ENCODE data around the gene HERPUD2.
"Not testable (repeated sequence)": the region's sequence is repeated elsewhere in the genome, so short reads cannot be mapped to it uniquely, and the experiment has no call there.

HERPUD2 gene

DNA sequence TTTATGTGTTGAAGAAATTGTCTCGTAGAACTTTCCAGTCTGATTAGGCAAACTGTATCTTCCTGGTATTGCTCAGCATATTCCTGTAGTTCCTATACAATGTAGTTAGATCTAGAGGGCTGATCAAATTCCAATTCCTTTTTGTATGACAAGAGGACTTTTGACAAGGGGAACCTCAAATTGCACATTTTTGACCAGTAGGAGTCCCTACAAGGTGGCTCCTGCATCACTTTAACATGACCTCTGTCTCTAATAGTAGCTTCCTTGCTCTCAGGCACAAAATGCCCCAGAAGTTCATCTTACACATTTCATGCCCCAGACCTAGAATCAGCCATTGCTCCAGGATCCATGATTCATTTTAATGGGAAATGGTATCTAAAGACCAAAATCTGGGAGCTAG, 18.7 kb downstream of the HERPUD2 start:
- no peak for DNase-seq

GRCh38 chr7:35670856-35671569, 23.9 kb downstream of the HERPUD2 start:
- DNase-seq: no peak

GRCh38 chr7:35660411-35660810, 34.5 kb downstream of the HERPUD2 start:
- not testable (repeated sequence) for DNase-seq

- no peak for DNase-seq
Measured at GRCh38 chr7:35658606-35659201, 36.2 kb downstream of the HERPUD2 start.

GRCh38 chr7:35657125-35657524, 37.8 kb downstream of the HERPUD2 start:
- DNase-seq: no peak

DNA sequence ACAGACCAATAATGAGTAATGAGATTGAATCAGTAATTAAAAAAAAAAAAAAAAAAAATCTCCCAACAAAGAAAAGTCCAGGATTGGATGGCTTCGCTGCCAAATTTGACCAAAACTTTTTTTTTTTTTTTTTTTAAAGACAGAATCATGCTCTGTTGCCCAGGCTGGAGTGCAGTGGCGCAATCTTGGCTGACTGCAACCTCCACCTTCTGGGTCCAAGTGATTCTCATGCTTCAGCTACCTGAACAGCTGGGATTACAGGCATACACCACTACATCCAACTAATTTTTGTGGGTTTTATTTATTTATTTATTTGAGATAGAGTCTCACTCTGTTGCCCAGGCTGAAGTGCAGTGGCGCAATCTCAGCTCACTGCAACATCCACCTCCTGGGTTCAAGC, 40.4 kb downstream of the HERPUD2 start:
- not testable (repeated sequence) for DNase-seq

GRCh38 chr7:35652124-35652523, 42.8 kb downstream of the HERPUD2 start:
- DNase-seq: no peak

- no peak for DNase-seq
Measured at GRCh38 chr7:35650751-35651150, 44.2 kb downstream of the HERPUD2 start.

DNA sequence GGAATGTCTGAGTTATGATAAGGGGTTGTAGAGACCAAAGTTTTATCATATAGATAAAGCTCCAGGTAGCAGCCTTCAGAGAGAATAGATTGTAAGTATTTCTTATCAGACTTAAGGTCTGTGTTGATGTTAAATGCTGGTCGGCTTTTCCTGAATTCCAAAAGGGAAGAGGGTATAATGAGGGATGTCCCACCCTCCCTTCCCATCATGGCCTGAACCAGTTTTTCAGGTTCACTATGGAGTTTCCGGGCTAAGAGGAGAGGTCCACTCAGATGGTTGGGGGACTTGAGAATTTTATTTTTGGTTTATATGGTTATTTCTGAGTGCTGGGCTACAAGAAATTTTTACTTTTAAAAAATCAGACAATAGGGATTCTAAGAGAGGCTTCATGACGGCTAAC, 45.2 kb downstream of the HERPUD2 start:
- DNase-seq: no peak

- DNase-seq: no peak
Measured at GRCh38 chr7:35648367-35648766, 46.6 kb downstream of the HERPUD2 start.

DNA sequence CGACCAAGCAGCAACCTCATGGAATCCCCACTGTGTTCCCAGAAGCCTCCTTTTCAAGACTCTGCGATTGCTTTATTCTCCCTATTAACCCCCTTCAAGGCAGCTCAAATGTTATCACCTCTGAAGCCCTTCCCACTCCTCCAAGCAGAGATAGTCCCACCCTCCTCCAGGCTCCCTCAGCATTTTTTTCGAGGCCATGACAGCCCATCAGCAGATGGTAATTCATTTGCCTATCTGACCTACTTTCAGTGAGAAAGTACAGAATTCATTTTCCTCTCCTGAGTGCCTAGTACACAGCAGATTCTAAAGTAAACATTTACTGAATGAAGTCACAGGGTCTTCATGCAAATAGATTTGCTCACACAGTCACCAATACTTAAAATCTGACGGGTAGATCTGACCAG, 47.8 kb downstream of the HERPUD2 start:
- DNase-seq: no peak

- no peak for DNase-seq
Measured at GRCh38 chr7:35646289-35647023, 48.5 kb downstream of the HERPUD2 start.

GRCh38 chr7:35645691-35646090, 49.2 kb downstream of the HERPUD2 start:
- DNase-seq: no peak

DNA sequence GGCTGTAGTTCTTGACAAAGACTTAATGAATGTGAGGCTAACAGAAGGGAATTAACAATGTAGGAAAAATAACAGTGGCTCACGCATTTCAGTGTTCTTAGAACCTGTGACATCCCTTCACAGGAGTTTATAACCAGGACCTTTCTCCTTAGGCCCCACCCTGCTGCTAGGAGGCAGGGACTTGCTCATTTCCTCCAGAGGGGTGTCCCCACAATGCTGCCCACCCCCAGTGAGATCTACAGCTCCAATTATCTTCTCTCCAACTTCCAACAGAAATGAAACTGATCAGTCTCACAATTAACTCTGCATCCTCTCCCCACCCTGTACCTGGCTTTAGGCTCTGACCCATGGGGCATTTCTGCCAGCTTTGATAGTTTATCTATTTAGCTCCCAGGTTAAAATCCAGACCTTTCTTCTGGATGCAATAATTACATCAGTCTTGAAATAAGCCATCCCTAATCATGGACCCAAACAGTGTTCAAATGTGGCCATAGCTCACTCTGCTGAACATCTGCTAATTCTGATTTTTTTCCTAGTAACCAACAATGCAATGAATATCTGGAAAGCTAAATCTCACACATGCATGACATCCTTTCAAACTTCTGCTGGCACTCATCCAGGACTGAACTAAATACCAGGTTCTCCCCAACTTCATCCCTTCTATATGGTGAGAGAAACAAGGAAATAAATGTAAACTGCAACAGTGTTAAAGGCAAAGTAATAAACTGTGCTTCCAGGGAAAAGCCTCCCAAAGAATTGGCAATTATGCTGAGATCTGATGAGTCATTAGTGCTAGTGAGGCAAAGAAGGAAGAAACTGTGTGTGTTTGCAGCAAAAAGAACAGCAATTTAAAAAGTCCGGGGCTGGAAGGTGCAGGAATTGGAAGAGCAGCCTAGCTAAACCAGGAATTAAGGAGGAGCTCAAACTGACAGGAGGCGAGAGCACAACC, 64.6 kb downstream of the HERPUD2 start:
- DNase-seq: no peak

DNA sequence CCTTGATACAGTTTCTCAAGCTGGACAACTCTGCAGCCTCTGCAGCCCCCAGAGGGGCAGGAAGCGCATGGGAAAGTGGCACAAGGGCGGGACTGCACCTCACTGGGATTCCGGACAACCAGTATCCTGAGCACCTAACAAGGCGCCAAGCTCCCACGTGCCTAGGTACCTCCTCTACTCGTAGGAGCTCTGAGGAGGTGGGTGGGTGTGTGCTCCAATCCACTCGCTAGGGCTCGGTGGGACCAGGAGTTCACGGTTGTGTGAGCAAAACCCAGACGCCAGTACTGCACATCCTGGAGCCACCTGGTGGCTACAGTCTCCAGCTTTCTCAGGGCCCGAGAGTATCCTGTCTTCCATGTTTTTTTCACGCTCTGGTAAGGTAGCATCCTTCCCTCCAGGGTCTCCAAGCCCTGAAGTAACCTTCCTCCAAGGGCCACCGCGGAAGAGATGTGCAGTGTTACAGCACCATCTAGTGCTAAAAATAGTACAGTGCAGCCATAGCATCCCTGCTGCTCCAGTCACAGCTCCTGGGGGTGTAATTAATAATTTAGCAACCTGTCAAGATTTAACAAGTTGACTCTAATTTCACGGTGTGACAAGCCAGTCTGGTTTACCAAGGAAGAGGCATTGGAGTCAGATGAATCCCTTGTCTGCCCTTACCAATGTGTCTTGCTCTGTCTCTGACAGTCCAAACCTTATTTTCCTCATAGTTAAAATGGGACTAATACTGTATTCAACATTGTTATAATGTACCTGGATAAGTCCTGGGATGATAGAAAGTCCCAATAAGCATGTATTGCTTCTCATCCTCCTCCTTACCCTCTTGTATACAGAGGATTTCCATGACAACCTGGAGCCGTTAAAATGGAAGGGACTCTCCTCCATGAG, 70.4 kb downstream of the HERPUD2 start:
- peak; percentile 43 for DNase-seq

DNA sequence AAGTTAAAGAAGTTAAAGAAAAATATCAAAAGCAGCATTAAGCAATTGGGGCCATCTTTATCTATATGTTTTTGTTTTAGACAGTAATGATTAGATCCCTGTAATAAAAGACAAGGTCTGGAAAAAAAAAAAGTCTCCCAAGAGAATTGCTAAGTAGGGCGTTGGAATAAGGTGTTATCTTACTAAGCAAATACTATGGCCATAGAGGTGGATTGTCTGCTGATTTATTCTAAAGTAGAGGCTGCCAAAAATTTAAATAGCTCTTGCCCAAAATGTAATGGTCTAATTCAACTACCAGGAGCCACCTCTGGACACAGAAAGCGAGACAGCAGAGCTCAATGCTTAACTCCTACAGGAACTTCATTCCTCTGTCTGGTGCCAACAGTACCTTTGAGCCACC, 71.6 kb downstream of the HERPUD2 start:
- DNase-seq: no peak

DNA sequence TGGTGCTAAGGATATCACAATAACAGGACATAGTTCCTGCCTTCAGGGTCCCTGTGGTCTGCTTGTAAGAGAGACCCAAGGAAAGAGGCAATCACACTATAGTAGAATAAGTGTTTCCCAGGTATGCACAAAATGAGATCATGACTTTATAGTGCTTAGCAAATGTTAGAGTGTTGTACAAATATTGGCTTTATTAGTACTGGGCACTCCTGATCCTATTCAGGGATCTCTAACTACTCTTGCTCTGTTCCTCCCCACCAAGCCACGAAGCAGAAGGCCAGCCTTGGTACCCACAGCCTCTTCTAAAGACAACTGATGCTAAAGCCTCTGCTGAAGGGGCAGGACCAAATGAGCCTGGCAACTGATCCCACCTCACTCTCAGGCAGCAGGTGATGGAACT, 75.1 kb downstream of the HERPUD2 start:
- DNase-seq: no peak

DNA sequence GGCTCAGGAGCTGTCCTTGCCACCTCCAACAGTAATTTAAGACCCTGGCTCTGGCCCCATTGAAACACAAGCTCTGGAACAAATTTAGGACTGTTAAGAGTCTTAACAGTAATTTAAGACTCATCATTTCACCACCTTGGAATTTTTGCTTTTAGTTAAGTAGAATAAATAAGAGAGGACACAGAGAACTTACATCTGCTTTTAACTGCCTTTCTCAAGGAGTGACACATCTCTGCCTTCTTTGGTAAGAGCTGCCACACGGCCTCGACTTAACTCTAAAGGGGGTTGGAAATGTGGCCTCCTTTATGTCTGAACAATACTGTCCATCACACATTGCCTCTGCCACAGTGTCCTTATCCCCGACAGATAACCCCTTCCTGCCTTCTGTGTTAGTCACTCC, 77.9 kb downstream of the HERPUD2 start:
- DNase-seq: no peak

GRCh38 chr7:35613150-35613549, 81.8 kb downstream of the HERPUD2 start:
- DNase-seq: no peak

DNA sequence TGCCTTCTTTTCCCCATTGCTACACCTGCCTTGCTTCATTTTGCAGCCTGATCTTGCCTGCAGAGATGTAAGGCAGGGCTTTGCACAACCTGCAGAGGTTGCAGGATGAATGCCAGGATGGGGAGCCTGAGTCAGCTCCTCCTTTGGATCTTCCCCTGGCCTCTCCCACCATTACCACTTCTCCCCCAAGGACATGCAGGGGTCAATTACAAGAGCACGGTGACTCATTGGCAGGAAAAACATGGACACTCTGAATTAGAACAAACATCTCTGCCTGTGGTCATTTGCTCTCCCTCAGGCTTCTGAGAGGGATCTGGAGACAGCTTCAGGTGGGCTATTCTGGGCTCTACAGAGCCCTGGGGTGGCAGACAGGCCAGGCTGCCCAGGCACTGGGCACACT, 89.2 kb downstream of the HERPUD2 start:
- DNase-seq: no peak

DNA sequence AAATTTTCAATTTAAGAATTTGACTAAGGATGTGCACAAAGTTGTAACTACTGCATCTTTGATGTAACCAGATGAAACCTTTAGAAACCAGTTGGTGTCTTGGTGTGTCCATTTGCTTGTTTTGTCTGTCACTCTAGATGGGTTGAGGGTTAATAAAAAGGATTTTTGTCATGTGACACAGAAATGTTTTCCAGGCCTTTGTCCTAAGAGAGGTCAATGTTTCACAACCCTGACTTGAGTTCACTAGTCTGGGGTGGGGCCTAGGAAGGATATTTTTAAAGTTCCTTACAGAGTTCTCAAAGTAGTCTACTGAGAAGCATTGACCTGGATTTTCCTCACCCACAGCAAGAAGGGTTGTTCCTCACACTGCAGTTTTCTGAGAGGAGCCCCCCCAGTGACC, 90.3 kb downstream of the HERPUD2 start:
- DNase-seq: no peak

GRCh38 chr7:35599645-35600044, 95.3 kb downstream of the HERPUD2 start:
- no peak for DNase-seq

Data from CD4-positive, alpha-beta T cell treated with Interleukin-17A for 4 hours (primary cell).